GM18519 (cell line): ENCODE data around the gene ZFAND3.

ENCODE experiments used
- ATAC-seq: cut with Tn5 transposase; IDR thresholded peaks from one replicate; pipeline ENCODE4 v1.9.1; 2021; ENCODE audit warnings: mild to moderate bottlenecking, moderate library complexity; ENCODE audit not compliant: unreplicated experiment, low FRiP score

ZFAND3 gene

DNA sequence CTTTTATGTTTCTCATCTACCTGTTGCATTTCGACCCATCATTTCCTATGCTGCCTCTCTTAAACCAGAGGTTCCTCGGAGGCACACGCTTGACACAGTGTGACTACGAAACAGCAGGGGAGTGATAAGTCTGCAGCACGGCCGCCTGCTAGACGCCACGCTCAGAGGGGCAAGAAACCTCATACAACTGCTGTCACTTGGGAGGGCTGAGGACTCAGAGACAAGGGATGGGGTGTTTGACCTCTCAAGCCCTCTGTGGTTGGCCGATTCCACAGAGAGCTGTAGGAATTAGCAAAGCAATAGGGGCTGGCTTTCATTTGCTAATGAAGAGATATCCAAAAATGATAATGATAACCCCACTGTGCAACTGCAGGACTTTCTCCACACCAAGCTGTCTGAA lies 372.5 kb downstream of the ZFAND3 start:
- no peak for ATAC-seq

- ATAC-seq, result no peak
Measured at GRCh38 chr6:38192487-38192886, 373.0 kb downstream of the ZFAND3 start.

- no peak for ATAC-seq
Measured at GRCh38 chr6:38193051-38193450, 373.5 kb downstream of the ZFAND3 start.

DNA sequence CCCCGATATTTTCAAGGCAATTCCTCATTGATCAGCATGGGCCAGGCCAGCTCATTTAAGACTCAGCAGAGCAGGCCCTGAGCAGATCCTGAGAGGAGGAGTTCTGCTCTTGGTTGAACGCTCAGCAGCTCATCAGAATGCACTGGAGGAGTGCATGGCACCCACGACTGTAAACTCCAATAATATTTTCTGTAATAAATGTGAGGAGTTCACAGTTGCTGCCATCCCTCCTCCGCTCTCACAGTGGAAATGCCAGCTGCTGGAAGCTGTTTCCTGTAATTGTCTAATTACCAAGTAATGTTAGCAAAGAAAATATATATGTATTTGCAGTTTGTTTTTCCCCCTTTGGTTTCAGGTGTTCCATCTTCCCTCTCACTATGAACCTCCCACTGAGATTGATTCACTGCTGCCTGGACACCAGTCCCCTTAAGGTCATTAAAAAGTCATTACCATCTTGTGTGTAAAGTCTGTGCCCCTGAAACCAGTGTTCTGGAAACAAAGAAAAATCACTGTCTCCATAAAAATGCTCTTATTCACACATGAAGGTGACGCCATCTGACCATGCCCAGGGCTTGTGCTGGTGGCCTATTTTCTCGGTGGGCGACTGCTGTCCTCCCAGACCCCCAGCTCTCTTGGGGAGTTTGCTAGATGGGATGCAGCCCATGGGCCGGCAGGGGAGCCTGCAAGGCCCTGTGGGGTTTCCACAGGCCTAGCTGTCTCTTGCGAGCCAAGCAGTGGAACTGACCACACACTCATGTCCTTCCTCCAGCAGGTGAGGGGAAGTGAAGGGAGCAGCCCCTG lies 374.2 kb downstream of the ZFAND3 start:
- ATAC-seq, result no peak

GRCh38 chr6:38194282-38194572 lies 374.7 kb downstream of the ZFAND3 start:
- no peak for ATAC-seq

DNA sequence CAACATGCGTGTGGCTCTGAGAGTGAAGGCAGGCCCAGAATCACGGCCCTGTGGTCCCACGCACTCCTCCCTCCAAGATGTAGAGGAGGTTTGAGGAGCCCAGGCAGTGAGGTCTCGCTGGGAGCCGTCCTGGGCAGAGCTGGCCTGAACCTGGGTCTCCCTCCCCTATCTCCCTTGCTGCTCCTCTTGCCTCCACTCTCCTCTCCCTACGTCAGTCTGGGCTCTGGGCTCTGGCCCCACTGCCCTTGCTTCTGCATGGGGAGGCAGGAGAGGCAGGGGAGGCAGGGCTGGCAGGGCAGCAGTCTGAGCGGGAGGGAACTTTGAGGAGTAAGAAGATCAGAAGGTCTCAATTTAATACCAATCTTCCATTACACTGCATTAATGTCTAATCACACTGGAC lies 375.1 kb downstream of the ZFAND3 start:
- no peak for ATAC-seq

GRCh38 chr6:38195113-38195635 lies 375.6 kb downstream of the ZFAND3 start:
- ATAC-seq, result no peak

- no peak for ATAC-seq
Measured at GRCh38 chr6:38198219-38198618, 378.7 kb downstream of the ZFAND3 start.
